HFFc6 (cell line): ENCODE data around the gene CACNB4. TPM values are rescaled to one million over a fixed set of nuclear protein-coding genes. Genes with fewer than 3 reads are reported as not detected.
A peak's percentile ranks its signal among the peaks of the same experiment; 100 is the strongest.

ENCODE experiments used
- DNase-seq: peaks from one replicate; pipeline ENCODE4 v3.0.0-alpha.2; 2018
- H3K27ac Mint-ChIP-seq: 2 replicates; pipeline ENCODE4 v1.8.0; 2020; ENCODE audit warnings: mild to moderate bottlenecking, mixed read lengths
- H3K27me3 Mint-ChIP-seq: 2 replicates; pipeline ENCODE4 v1.8.0; 2021; ENCODE audit warnings: mild to moderate bottlenecking, moderate library complexity, mixed read lengths; ENCODE audit not compliant: insufficient read depth
- H3K36me3 Mint-ChIP-seq: 2 replicates; pipeline ENCODE4 v1.8.0; 2021; ENCODE audit warnings: low read depth, mixed read lengths
- H3K4me1 Mint-ChIP-seq: 2 replicates; pipeline ENCODE4 v1.8.0; 2020; ENCODE audit warnings: low read depth, mixed read lengths
- H3K4me3 Mint-ChIP-seq: 2 replicates; pipeline ENCODE4 v1.8.0; 2020; ENCODE audit warnings: mild to moderate bottlenecking, moderate library complexity, mixed read lengths
- H3K9me3 Mint-ChIP-seq: 2 replicates; pipeline ENCODE4 v1.8.0; 2020; ENCODE audit warnings: mild to moderate bottlenecking, mixed read lengths
- CTCF ChIP-seq: fragments of 200-600 bp; sonication (generic); IDR thresholded peaks from 2 replicates; pipeline ENCODE4 v1.5.0; 2021; ENCODE audit warnings: antibody characterized with exemption, mild to moderate bottlenecking
- total RNA-seq, 6 experiments: library from RNA; stranded (reverse); fragmentation: NEBNext Ultra II Directional; extraction: Animal tissue kit (Norgen Biotek cat#: 25700); gene quantifications; 2 replicates in 1 of 6; 3 replicates in 5 of 6; pipeline ENCODE4 v1.2.3, GENCODE V29; 2021

CACNB4 gene
- total RNA-seq, 6 experiments from 2014 or later: 0.05 to 0.23 (median 0.21) TPM; not detected in 3

GRCh38 chr2:151967829-151968722 is 130.8 kb downstream of the CACNB4 start:
- TF ChIP-seq CTCF: no peak
- Mint-ChIP-seq H3K4me3 (no peak overlapping the region), H3K4me1 (no peaks in the 10 kb centered on the region), H3K9me3 (no peaks in the 10 kb centered on the region), H3K36me3 (no peaks in the 10 kb centered on the region), H3K27me3 (peaks cover 15% of the 10 kb centered on the region), H3K27ac (no peak overlapping the region)
- no peak for DNase-seq

GRCh38 chr2:151965884-151966283 is 133.0 kb downstream of the CACNB4 start:
- no peak for TF ChIP-seq CTCF
- H3K4me3 Mint-ChIP-seq: no peak overlapping the region
- H3K4me1 Mint-ChIP-seq: no peaks in the 10 kb centered on the region
- H3K9me3 Mint-ChIP-seq: no peaks in the 10 kb centered on the region
- H3K27ac Mint-ChIP-seq: no peak overlapping the region
- no peak for DNase-seq
- H3K36me3 Mint-ChIP-seq: no peaks in the 10 kb centered on the region
- H3K27me3 Mint-ChIP-seq: peaks cover 4% of the 10 kb centered on the region; the same call in 1 of the 2 replicates

- TF ChIP-seq CTCF: no peak
- H3K27ac Mint-ChIP-seq: no peak overlapping the region
- H3K4me3 Mint-ChIP-seq: no peak overlapping the region
- no peaks in the 10 kb centered on the region for H3K36me3 Mint-ChIP-seq
- DNase-seq: no peak
- no peaks in the 10 kb centered on the region for H3K9me3 Mint-ChIP-seq
- H3K4me1 Mint-ChIP-seq: no peaks in the 10 kb centered on the region
- peaks cover 2% of the 10 kb centered on the region for H3K27me3 Mint-ChIP-seq
Measured at GRCh38 chr2:151961558-151961957, 137.3 kb downstream of the CACNB4 start.

- no peaks in the 10 kb centered on the region for H3K4me1 Mint-ChIP-seq
- no peaks in the 10 kb centered on the region; the same call in 1 of the 2 replicates for H3K27me3 Mint-ChIP-seq
- H3K9me3 Mint-ChIP-seq: no peaks in the 10 kb centered on the region
- no peak for DNase-seq
- H3K4me3 Mint-ChIP-seq: no peak overlapping the region
- H3K27ac Mint-ChIP-seq: no peak overlapping the region
- TF ChIP-seq CTCF: no peak
- no peaks in the 10 kb centered on the region for H3K36me3 Mint-ChIP-seq
Measured at GRCh38 chr2:151959238-151959637, 139.6 kb downstream of the CACNB4 start.

- H3K27ac Mint-ChIP-seq: no peak overlapping the region
- H3K9me3 Mint-ChIP-seq: no peaks in the 10 kb centered on the region
- TF ChIP-seq CTCF: peak; percentile 31; the same call in 1 of the 2 replicates
- H3K36me3 Mint-ChIP-seq: no peaks in the 10 kb centered on the region
- H3K27me3 Mint-ChIP-seq: peaks cover 10% of the 10 kb centered on the region
- H3K4me1 Mint-ChIP-seq: no peaks in the 10 kb centered on the region
- H3K4me3 Mint-ChIP-seq: no peak overlapping the region
- DNase-seq: no peak
Measured at GRCh38 chr2:151953467-151953866, 145.4 kb downstream of the CACNB4 start.
